ENCODE results near the gene PLEKHH2.
"Not testable (repeated sequence)": the region's sequence is repeated elsewhere in the genome, so short reads cannot be mapped to it uniquely, and the experiment has no call there.

Gene PLEKHH2

DNA sequence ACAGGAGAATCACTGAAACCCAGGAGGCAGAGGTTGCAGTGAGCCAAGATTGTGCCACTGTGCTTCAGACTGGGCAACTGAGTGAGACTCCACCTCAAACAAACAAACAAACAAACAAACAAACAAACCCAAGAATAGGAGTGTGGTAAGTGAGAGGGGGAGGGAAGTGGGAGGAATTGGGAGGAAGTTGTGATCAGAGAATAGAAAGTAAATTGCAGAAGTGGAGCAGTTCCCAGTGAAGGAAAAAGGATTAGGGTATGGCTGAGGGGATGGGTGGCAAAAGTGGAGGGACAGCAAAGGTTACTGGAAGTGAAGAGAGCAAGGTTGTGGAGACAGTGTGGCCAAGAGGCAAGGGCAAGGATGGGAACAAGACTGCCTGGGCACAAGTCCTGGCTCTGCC lies 80.3 kb downstream of the PLEKHH2 start:
- DNase-seq (ENCODE audit: low spot score), result no peak

DNA sequence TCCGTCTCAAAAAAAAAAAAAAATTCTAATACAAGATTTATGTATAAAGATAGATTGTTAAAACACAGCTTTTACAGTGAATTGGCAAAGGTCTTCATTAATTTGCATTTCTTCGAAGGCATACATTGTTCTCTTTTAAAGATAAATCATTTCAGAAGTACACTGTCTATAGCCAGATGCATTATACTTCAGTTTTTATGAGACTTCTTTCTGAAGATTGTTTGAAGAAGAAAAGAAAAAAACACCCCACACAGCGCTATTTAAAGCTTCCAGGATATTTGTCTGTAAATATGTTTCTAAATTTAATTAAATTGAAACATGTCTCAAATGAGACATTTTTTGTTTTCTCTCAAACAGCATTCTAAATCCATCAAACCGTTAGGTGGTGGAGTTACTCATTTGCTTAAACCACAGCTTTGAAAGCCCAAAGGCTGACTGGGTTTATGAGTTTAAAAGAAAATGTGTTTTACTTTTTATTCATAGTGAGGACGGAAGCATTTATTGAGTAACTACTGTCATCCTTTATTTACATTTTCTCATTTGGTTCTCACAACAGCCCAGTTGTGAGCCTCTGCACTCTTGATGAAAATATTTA lies 81.6 kb downstream of the PLEKHH2 start:
- no peak for DNase-seq (ENCODE audit: low spot score)

DNA sequence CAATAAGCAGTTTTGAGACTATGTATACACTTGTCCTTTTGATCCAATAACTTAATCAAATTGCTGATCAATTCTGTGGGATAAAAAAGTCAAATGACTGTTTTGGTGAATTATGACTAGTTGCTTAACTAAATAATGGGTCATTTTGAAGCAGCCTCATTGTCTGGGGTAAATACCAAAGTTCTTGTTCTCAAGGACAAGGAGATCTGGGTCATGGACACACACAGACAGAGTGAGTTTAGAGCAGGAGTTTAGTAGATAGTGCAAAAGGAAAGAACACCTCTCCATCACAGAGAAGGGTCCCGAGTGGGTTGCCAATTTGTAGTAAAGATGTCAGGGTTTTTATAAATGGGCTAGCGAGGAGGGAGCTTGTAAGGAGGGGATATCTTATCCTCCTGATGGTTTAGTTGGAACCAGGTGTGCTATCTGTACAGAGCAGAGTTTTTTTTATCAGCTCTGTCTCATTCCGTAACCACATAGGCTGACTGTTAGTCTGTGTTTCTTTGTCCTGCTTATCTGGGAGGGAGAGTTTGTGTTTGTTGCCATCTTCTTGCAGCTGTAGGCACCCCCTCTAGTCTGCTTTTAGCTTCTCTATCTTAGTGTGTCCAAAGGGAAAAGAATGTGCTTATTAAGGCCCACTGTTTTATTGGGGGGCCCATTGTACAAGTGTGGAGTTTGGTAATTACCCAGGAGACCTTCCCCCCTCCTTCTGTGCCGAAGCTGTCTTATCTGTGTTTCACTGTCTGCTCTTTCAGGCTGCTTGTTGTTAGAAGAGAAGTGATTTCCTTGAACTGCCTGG lies 87.9 kb downstream of the PLEKHH2 start:
- no peak for DNase-seq (ENCODE audit: low spot score)

DNA sequence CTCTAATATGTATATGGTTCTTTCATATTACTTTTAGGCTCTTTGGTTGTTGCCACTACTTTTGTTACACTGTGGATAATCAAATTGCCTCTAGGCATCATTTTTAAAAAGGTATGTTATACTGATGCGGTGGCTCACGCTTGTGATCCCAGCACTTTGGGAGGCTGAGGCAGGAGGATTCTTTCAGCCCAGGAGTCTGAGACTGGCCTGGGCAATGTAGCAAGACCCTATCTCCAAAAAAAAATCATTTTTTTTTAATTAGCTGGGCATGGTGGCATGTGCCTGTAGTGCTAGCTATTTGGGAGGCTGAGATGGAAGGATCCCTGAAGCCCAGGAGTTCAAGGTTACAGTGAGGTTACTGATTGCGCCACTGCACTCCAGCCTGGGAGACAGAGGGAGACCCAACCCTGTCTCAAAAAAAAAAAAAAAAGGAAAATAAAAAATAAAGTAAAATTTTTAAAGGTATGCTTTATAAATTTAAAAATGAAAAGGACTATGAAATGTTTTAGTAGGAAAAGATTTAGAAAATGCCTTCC lies 88.7 kb downstream of the PLEKHH2 start:
- DNase-seq (ENCODE audit: low spot score), result no peak

DNA sequence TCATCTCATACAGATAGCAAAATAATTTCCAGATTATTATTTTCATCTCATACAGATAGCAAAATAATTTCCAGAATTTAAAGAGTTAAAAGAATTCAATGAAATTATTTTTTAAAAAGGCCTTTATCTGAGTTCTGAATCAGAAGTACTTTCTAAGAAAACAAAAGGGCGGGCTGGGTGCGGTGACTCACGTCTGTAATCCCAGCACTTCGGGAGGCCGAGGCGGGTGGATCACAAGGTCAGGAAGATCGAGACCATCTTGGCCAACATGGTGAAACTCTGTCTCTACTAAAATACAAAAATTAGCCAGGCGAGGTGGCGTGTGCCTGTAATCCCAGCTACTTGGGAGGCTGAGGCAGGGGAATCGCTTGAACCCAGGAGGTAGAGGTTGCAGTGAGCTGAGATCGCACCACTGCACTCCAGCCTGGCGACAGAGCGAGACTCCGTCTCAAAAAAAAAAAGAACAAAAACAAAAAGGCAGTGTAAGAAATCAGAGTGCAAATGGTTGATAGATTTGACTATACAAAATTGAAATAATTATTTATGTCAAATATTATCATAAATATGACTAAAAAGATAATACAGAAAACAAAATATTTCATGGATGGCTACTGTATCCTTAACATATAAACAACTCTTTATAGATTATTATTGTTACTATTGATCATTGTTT lies 90.0 kb downstream of the PLEKHH2 start:
- not testable (repeated sequence) for DNase-seq (ENCODE audit: low spot score)

DNA sequence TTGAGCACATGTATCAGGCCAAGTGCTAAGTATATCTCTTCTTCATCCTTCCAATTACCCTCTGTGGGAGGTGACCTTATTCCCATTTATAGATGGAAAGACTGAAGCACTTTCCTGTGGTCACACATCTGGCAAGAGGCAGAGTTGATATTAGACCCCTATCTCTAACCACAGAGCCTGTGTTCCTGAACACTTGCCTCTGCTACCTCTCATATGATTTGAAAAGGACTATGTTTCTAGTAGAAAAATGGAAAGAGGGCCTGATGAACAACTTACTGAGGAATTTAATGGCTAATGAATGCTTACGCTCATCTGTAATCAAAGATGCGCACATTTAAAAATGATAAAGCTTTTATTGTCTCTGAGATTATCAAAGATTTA lies 90.6 kb downstream of the PLEKHH2 start:
- DNase-seq (ENCODE audit: low spot score), result no peak

DNA sequence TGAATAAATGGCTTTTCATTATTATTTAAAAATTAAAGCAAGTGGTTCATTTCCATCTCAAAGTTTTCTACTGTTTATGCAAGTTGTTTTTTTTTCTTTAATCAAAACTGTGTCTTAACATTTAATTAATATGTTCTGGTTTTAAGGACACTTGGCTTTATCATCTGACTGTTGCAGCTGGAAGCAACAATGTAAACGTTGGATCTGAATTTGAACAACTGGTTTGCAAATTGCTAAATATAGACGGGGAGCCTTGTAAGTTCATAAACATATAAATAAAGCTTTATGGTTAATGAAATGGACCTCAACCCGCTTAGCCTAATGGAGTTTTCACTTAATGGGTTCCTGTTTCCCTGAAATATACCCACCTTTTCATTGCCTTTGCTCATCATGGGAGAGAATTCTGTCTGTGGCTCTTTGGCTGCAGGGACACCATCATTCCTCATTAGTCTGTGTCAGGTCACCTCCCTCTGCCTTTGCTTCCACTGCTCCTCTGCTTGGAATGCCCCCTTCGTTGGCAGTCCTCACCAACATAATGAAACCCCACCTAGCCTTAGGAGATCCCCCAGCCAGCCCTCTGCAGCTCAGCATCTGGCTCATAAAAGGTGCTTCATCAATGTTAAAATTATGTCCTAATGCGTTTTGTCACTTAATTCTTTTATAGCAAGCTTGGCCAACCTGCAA lies 92.6 kb downstream of the PLEKHH2 start:
- DNase-seq (ENCODE audit: low spot score), result no peak

DNA sequence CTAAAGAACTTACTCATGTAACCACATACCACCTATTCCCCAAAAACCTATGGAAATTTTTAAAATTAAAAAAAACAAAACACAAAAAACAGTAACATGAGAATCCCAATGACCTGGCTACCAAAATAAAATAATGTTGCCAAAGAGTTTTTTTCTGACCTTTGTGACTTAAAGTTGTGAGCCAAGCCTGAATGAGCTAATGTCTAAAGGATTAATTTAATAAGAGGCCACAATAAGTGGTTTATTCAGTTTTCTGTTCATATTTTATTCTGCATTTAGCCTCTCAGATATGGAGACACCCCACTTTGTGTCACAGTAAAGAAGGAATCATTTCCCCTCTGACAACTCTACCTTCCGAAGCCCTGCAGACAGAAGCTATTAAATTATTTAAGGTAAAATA lies 94.2 kb downstream of the PLEKHH2 start:
- no peak for DNase-seq (ENCODE audit: low spot score)

DNA sequence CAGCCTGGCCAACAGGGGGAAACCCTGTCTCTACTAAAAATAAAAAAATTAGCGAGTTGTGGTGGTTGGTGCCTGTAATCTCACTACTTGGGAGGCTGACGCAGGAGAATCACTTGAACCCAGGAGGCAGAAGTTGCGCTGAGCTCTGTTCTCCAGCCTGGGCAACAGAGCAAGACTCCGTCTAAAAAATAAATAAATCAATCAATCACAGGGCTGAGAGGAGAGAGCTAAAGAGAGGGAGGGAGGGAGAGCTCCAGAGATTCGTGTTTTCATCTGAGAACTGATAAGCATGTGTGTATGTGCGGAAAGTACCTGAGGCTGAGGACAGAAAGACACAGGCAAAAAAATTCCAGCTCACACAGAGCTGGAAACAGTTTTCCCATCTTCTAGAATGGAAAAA lies 99.6 kb downstream of the PLEKHH2 start:
- no peak for DNase-seq (ENCODE audit: low spot score)

DNA sequence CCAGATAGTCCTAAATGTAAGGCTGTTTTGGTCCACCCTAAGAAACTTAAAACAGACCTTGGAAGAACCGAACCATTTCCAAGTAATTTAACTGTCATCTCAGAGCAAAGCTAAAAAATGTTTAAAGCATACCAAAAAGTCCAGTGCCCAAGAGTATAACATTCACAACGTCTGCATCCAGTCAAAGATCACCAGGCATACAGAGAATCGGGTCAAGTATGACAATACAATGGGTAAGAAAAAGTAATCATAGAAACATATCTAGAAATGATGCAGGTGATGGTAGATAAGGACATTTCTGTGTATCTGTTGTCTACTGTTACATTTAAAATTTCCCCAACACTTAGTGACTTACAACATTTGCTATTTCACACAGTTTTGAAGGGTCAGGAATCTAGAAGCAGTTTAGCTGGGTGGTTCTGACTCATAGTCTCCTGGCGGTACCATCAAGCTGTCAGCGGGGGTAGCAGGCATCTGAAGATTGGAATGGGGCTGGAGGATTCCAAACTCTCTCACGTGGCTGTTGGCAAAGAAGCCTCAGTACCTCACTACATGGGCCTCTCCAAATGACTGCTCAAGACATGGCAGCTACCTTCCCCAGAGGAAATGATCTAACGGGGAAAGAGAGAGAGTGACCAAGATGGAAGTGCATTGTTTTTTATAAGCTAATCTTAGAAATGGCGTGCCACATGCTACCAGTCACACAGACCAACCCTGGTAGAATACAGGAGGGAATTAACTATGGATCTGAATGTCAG lies 100.2 kb downstream of the PLEKHH2 start:
- no peak for DNase-seq (ENCODE audit: low spot score)

DNA sequence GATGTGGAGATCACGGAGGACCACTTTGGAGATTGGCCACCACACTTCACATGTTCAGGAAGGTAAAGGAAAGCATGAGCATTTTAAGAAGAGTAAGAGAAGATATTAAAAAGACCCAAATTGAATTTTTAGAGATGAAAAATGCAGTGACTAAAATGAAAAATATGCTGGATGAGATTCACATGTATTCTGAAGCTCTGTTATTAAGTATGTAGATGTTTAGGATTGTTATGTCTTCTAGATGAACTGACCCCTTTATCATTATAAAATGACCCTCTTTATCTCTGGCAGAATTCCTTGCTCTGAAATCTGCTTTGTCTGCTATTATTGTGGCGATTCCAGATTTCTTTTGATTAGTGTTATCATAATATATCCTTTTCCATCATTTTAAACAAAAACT lies 100.8 kb downstream of the PLEKHH2 start:
- DNase-seq (ENCODE audit: low spot score), result no peak

DNA sequence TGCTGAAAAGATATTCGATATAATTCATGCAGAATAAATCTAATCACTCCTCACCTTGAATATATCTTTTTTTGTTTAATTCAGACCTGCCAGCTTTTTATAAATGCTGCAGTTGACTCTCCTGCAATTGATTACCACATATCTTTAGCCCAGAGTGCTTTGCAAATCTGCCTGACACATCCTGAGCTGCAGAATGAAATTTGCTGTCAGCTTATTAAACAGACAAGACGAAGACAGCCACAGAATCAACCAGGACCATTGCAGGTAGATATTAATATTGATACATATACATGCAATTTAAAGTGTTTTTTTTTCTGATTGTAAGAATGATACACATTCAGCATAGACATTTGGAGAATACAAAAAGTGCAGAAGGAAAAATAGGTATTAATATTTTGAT lies 101.2 kb downstream of the PLEKHH2 start:
- DNase-seq (ENCODE audit: low spot score), result no peak

DNA sequence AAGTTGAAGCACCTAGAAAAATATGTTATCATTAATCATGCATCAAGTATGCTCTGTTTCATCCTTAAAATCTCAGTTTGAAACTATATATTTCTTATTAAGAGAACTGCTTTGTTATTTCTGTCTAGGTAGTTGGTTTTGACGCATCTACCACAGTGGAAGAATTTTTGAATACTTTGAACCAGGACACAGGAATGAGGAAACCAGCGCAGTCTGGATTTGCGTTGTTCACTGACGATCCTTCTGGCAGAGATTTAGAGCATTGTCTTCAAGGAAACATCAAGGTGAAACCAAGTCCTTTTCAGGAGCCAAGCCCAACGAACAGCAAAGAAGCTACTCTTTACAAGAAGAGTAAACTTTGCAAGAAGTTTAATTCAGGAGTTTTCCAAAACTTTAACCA lies 106.6 kb downstream of the PLEKHH2 start:
- DNase-seq (ENCODE audit: low spot score), result no peak

DNA sequence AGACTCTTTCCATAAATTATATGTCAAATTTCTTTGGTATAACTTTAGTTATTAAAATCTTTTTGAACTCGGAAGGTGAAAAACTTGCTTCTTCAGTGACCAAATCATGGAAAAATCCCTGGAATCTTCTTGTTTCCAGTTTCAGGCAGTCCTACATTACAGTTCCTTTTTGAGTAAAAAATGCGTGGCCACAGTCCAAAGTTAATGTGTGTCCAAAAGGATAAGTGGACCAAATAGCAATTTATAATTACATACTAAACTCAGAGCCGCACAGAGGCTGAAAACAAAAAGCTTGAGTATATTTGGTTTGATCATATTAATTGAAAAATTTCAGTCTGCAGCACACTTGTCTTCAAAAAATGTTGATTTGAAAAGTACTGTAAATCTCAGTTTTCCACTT lies 108.4 kb downstream of the PLEKHH2 start:
- DNase-seq (ENCODE audit: low spot score), result no peak

DNA sequence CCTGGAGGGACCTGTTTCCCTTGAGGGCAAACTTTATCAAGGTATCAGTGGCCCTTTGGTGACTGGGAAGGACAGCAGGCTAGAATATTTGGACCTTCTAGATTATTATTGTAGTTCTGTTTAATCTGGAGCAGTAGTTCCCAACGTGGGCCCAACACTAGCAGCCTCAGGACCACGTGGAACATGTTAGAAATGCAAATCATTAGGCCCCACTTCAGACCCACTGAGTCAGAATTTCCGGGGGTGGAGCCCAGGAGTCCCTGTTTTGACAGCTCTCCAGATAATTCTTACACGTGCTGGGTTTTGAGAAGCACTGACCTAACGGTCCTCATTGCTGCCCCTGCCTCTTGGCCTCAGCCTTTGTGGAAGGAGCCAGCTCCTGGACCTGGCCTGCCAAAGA lies 111.3 kb downstream of the PLEKHH2 start:
- no peak for DNase-seq (ENCODE audit: low spot score)

DNA sequence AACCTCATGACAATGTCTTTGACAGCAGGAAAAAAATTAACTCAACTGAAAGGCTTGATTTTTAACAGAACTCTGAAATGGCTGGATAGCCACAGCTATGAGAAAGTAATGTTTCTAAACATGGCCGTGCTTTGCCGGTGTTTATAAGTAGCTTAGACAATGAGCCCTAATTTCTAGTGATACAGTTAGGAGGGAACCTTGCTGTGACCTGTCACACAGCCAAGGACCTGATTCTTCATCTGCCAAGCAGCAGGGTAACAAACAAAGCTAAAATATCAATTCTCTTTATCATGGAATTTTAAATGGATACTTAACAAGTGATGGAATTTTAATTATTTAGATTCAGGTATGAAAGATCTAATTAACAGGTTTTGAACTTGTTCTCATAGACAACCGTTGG lies 112.5 kb downstream of the PLEKHH2 start:
- DNase-seq (ENCODE audit: low spot score), result peak; percentile 24

DNA sequence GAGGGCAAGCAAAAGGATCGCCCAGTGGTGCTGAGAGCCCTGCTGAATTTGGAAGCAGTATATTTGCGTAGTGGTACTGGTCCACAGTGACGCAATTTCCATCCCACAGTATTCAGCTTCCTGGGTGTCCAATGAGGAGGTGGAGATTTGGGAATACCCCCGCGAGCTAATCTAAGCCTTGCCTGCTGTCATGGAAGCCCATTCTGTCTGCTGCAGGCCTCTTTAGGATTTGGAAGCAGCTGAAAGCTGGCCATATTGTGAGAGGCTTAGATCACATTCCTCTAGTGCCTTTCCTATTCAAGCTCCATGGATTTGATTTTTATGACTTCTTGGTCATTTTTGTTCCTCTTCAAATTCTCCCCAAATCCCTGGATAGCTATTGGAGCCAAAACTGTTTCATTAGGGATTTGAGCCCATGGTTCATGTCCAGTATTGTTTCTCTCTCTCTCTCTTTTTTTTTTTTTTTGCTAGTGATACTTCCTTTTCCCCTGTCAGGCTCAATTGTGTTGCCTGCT lies 114.5 kb downstream of the PLEKHH2 start:
- DNase-seq (ENCODE audit: low spot score), result no peak

DNA sequence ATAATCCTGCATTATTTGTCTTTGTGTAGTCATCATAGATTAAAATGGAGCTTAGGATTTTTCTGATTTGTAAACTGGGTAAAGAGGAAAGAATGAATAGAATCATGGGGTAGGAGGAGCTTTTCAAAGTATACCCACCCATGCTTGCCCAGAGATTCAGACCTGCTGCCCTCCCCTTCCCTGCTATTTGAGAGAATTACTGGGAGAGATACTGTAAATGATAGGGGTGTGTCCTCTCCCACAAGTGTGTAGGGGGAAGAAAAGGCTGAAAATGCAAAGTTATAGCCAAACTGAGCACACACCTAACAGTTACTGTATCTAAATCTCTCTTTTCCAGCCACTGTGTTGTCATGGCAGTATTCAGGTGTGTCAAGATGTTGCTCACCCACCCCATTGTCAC lies 115.2 kb downstream of the PLEKHH2 start:
- no peak for DNase-seq (ENCODE audit: low spot score)

DNA sequence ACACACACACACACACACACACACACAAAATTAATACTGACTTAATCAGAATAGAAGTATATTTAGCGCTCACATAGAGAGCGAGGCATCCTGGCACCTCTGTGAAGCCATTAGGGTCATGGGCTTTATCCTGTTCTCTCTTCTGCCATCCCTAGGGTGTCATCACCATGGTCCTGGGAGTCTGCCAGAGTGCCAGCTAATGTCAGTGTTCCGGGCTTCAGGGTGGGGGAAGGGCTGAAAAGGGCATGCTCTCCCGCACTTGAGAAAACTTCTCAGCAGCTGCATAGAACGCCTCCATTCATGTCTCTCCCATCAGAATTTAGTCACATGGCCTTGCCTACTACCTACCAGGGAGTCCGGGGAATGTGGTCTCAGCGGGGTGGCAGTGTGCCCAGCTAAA lies 117.1 kb downstream of the PLEKHH2 start:
- DNase-seq (ENCODE audit: low spot score), result no peak

DNA sequence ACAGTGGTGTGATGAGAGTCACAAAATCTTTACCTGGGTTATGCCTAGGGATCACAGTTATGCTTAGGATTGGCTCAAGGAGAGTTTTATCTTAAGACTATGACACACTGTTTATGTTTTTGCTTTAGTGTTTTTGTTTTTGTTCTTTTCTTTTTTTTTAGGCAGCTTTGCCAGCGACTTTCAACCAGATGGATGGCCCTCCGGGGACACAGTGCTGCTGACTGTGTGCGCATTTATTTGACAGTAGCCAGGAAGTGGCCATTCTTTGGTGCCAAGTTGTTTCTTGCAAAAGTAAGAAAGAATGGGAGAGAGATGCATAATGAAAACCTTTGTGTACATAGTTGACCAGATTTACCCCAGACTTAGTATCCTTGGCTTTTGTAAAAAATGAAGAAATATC lies 121.7 kb downstream of the PLEKHH2 start:
- no peak for DNase-seq (ENCODE audit: low spot score)

DNA sequence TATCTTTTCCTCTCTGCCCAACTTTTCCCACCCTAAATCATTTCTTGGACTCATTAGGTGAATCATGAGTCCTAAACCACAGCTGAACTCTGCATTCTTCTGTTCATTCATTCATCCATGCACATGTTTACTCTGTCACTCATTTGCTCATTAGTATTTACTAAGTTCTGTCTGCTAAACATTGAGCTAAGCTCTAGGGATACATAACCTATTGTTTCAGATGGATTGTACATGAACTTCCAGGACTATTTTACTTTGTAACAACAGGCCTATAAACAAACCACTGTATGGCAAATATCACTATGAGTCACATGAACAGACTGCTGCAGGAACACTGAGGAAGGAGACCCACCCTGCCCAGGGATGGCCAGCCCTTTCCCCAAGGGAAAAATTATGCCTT lies 122.1 kb downstream of the PLEKHH2 start:
- no peak for DNase-seq (ENCODE audit: low spot score)

DNA sequence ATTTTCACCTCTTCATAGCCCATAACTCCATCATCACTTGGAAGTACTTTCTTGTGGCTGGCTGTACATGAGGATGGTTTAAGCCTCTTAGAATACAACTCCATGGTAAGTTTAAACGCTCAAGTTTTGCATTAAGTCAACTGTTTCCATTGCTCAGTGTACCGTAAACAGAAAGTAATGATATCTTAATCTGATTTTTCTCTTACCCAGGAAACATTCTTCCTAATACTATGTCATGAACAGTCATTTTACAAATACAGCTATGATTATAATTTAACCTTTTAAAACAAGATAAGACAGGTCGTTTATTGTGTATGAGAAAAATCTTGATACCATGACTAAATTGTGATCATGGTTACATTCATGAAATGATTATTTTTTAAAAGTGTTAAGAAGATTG lies 125.2 kb downstream of the PLEKHH2 start:
- no peak for DNase-seq (ENCODE audit: low spot score)

Data from cerebellar cortex (tissue), 1 donor.